ENCODE results near the gene TUT4. TPM values are rescaled to one million over a fixed set of nuclear protein-coding genes. Genes with fewer than 3 reads are reported as not detected.

TUT4 gene
- total and polyA plus RNA-seq, 2 donors (not counting 1 experiment from before 2014, with no cell fraction given), result 29.3 to 37.5 TPM

- Histone ChIP-seq H3K4me3 (replicated peaks in 1 of 4; ENCODE audit: control extremely low read depth in 1 of 4, insufficient read depth in 1 of 4, low read depth in 3 of 4, low read length in 4 of 4) (no peak overlapping the region), H3K9ac (ENCODE audit: insufficient read depth, low read length) (no peak overlapping the region), H3K4me2 (ENCODE audit: extremely low read depth, insufficient read depth, low read length) (no peak overlapping the region), H3K27ac (ENCODE audit: insufficient read depth, low read length) (no peak overlapping the region), H3K79me2 (ENCODE audit: control insufficient read depth, insufficient read depth, low read length) (no peaks in the 10 kb centered on the region), H3K27me3 (ENCODE audit: control insufficient read depth, insufficient read depth, low read length) (no peaks in the 10 kb centered on the region), H3K36me3 (ENCODE audit: control insufficient read depth, insufficient read depth, low read length) (peaks cover 4% of the 10 kb centered on the region), H4K20me1 (ENCODE audit: control insufficient read depth, extremely low read depth, insufficient read depth, low read length) (no peaks in the 10 kb centered on the region), H2AFZ (ENCODE audit: low read length) (no peak overlapping the region), H3K4me1 (ENCODE audit: control insufficient read depth, extremely low read depth, insufficient read depth, low read length) (no peaks in the 10 kb centered on the region), H3K9me3 (ENCODE audit: control insufficient read depth, insufficient read depth, low read depth, low read length) (no peaks in the 10 kb centered on the region)
- no peak for DNase-seq (ENCODE audit: low read depth in 2 of 2)
- TF ChIP-seq CTCF (conservative IDR thresholded peaks at IDR 0.05 in 1 of 2, IDR thresholded peaks at IDR 0.05 in 1 of 2; ENCODE audit: low read depth in 1 of 2, low read length in 2 of 2), result no peak
- no peak for TF ChIP-seq EZH2 (IDR thresholded peaks at IDR 0.05; ENCODE audit: low read length, missing control alignments)
Measured at GRCh38 chr1:52385376-52385775, 167.5 kb downstream of the TUT4 start.

Other genes starting within 250 kb of the TUT4 start
- gene CC2D1B, start 186.9 kb downstream of the TUT4 start, total RNA-seq, result 21.3 and 28.9 TPM in 2 replicates
- 14.6 and 14.9 TPM in 2 replicates for gene CC2D1B, start 186.9 kb downstream of the TUT4 start, polyA plus RNA-seq
- 0.26 and 0.83 TPM in 2 replicates for gene ORC1, start 148.7 kb downstream of the TUT4 start, total RNA-seq
- 3.6 and 9.7 TPM in 2 replicates for gene ORC1, start 148.7 kb downstream of the TUT4 start, polyA plus RNA-seq
- gene PRPF38A, start 148.5 kb downstream of the TUT4 start, total RNA-seq, result 6.9 and 7.3 TPM in 2 replicates
- 22.4 and 24.6 TPM in 2 replicates for gene PRPF38A, start 148.5 kb downstream of the TUT4 start, polyA plus RNA-seq
- 18.7 and 30.6 TPM in 2 replicates for gene GPX7, start 49.3 kb upstream of the TUT4 start, total RNA-seq
- gene GPX7, start 49.3 kb upstream of the TUT4 start, polyA plus RNA-seq, result 11.6 and 28.9 TPM in 2 replicates
- not detected in 2 replicates for gene SHISAL2A, start 80.1 kb upstream of the TUT4 start, total RNA-seq
- gene SHISAL2A, start 80.1 kb upstream of the TUT4 start, polyA plus RNA-seq, result not detected in 2 replicates
- 14.5 and 15.2 TPM in 2 replicates for gene COA7, start 145.3 kb upstream of the TUT4 start, total RNA-seq
- gene COA7, start 145.3 kb upstream of the TUT4 start, polyA plus RNA-seq, result 16.2 and 16.8 TPM in 2 replicates
- gene ZYG11B, start 173.4 kb upstream of the TUT4 start, total RNA-seq, result 36.7 and 50.7 TPM in 2 replicates
- 21.1 and 30.2 TPM in 2 replicates for gene ZYG11B, start 173.4 kb upstream of the TUT4 start, polyA plus RNA-seq